SHP77 (cell line): ENCODE results near the gene FPR2.
"Not testable (repeated sequence)": the region's sequence is repeated elsewhere in the genome, so short reads cannot be mapped to it uniquely, and the experiment has no call there.

ENCODE experiments used
- DNase-seq, 2 experiments: peaks; one replicate each; lab custom pipeline; 2025; lab: John Stamatoyannopoulos, UW

Gene FPR2

DNA sequence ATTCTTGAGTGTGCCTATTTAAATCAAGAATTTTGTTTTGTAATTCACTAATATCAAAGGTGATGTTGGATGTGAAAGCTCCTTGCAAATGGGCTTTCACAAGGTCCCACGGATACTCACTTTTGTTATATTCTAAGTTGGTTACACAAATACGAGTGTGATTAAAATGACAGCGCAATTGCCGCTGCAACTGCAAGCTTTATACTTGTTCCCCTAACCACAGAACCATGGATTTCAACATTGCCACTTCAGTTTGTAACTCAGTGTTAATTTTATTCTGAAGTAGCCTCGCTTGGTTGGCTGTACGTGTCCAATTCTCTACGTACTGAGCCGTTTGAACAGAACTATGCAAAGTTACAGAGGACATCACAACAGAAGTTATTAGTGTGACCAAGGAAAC lies 44.4 kb downstream of the FPR2 start:
- not testable (repeated sequence) for DNase-seq

DNA sequence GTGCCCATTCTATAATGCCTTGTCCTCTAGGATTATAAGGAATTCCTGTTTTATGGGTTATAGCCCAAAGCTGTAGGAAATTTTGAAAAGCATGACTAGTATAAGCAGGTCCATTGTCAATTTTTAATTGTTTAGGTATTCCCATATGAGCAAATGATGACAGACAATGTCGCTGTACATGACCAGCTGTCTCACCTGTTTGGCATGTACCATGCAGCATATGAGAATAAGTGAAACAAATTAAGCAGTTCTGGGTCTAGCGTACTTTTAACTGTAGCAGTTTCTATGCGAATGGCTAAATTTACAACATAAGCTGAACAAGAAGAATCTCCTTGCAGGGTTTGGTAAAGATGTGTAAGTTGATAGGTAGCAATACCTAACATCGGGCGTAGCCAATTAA lies 45.6 kb downstream of the FPR2 start:
- DNase-seq, result not testable (repeated sequence)

DNA sequence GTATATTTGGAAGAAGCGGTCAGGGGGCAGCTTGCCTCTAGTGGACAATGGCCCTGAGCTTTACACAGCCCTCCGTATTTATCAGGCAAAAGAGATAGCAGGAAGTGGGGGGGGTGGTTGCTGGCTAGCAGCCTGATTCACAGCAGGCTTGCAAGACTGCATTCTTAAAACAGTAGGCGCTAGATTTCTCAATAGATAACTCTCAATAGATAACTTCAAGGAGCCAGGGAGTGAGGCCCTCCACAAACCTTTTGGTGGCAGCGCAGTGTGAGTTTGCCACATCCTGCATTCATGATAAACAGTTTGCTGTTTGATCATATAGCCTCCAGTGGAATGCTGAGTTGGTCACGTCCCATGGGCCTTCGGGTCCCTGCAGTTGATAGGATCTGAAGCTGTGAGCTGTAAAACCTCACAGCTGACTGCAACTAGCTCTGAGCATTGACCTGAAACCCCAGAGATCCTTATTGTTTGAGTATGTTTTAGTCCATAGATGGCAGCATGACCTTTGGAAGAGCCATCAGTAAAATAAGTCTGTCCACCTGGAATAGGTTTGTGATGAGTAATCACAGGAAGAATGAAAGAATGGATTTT lies 46.2 kb downstream of the FPR2 start:
- no peak for DNase-seq

DNA sequence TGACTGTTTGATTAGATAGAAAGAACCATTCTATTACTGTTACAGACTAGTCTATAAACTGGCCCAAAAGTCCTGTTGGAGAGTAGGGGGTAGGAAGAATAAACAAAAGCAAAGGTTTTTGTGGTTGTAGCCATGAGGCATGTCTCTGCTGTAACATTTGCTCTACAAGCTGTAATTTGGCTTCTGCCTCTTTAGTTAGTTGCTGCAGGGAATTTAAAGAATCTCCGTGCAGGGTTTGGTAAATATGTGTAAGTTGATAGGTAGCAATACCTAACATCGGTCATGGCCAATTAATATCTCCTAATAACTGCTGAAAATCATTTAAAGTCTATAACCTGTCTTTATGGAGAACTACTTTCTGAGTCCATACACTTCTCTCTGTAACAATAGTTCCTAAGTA lies 46.9 kb downstream of the FPR2 start:
- DNase-seq, result no peak

GRCh38 chr19:51808333-51808986 lies 47.5 kb downstream of the FPR2 start:
- no peak for DNase-seq

GRCh38 chr19:51809787-51810186 lies 48.8 kb downstream of the FPR2 start:
- no peak for DNase-seq

DNA sequence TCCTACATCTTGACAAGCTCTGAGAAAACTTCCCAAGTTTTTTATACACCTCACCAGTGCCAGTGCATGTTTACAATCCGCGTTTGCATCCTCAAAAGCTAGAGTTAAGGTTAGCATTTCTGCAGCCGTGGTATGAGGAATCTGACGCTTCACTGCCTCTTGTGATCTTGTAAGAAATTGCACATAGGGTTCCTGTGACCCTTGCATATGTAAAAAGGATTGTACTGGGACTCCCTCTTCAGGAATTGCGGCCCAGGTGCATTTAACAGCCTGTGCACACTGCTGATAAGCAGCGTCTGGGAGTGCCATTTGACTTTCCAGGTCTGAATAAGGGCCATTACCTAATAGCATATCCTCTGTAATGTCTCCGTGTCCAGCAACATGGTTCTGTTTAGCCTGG lies 49.2 kb downstream of the FPR2 start:
- DNase-seq, result no peak

- no peak for DNase-seq
Observed at GRCh38 chr19:51811344-51811743, 50.4 kb downstream of the FPR2 start.

DNA sequence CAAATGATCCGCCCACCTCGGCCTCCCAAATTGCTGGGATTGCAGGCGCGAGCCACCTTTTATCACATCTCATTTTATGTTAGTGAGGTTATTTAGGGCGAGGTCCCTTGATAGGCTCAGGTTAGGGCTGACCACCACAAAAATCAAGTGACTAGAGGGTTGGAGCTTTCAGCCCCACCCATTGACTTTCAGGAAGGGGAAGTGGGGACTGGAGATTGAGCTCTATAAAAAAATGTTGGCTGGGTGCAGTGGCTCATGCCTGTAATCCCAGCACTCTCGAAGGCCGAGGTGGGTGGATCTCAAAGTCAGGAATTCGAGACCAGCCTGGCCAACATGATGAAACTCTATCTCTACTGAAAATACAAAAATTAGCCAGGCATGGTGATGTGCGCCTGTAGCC lies 54.1 kb downstream of the FPR2 start:
- DNase-seq, result no peak

- no peak for DNase-seq
Observed at GRCh38 chr19:51816711-51817110, 55.7 kb downstream of the FPR2 start.

- no peak for DNase-seq
Observed at GRCh38 chr19:51820011-51820410, 59.0 kb downstream of the FPR2 start.
